CD4-positive, alpha-beta T cell treated with Interleukin-17A for 1 hour (primary cell): Measurements from ENCODE around the gene PPP1R15B.
"Not testable (repeated sequence)": the region's sequence is repeated elsewhere in the genome, so short reads cannot be mapped to it uniquely, and the experiment has no call there.

ENCODE experiments used
- DNase-seq: peaks from one replicate; pipeline ENCODE4 v3.0.0-alpha.2; 2020

Gene PPP1R15B

GRCh38 chr1:204443260-204443619 is 31.6 kb upstream of the PPP1R15B start:
- no peak for DNase-seq

DNA sequence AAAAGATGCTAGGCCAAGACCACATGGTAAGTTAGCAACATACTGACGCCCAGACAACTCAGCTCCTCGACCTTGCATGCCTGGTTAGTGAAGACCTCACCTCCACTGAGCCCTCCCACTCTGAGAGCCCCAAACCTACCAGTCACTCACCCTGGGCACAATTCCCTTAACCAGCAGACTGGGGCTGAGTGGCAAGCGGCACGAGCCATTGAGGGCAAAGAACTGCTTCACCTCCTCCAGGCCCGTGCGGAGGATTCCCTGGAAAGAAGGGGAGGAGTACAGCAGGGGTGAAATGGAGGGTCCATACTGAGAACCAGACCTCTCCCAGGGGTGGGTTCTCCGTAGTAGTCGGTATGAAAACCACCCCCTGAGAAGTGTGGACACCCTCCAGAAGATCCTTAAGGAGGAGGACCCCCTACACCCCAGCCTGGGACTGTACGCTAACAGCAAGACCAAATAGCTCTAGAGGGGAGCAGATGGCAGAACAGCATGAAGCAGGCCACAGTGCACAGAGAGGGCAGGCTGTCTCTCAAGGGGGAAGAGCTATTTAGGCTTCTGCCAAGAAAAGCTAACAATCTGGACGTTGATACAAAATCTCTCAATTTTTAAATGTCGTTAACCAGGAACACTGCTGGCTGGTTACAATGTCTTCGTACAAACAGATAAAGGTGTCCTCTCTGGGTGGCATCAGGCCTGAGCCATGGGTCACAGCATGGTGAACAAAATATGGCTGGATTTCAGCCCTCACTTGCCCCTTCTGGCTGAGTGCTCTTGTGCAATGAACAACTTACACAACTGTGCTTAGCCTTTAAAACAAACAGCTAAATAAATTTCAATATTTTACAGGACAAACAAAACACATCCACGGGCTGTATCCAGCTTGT is 31.0 kb upstream of the PPP1R15B start:
- DNase-seq = no peak

DNA sequence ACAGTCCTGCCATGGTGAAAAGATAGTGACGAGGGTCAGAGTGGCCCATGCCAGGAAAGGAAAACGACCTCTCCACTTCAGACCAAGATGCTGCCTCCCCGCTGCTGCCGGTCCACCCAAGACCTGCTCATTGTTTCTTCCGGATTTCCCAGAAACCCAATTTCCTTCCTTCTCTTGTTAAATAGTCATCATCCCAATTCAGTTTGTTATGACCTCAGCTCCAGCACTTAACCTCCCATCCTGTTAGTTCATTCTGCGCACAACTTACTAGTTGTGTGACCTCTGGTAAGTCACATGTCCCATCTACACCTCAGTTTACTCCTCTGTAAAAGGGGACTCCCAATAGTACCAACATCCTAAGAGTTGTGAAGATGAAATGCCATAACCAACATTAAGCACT is 29.9 kb upstream of the PPP1R15B start:
- no peak for DNase-seq

DNA sequence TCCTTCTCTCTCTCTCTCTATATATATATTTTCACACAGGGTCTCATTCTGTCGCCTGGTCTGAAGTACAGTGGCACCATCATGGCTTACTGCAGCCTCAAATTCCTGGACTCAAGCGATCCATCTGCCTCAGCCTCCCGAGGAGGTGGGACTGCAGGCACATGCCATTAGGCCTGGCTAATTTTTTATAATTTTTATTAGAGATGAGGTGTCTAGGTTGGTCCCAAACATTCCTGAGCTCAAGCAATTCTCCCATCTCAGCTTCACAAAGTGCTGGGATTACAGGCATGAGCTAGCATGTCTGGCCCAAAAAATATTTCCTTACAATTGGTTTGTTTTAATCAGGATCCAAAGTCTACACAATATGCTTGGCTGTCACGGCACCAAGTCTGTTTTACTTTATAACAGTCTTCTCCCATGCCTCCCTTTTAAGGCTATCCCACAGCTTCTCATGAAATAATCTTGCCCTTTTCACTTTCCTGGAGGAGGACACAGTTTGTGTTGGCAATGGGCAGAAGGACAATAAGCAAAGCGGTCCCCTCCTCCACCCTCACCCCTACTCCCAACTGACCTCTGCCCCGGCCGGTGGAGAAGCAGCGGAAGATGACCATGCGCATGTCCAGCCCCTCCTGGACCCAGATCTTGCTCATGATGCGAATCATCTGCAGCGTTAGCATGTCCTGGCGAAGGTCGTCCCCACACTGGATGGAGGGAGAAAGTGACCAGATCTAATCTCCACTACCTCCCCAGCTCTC is 28.2 kb upstream of the PPP1R15B start:
- no peak for DNase-seq

GRCh38 chr1:204438628-204439027 is 27.0 kb upstream of the PPP1R15B start:
- DNase-seq = no peak

- DNase-seq = no peak
Measured at GRCh38 chr1:204437796-204438570, 26.4 kb upstream of the PPP1R15B start.

DNA sequence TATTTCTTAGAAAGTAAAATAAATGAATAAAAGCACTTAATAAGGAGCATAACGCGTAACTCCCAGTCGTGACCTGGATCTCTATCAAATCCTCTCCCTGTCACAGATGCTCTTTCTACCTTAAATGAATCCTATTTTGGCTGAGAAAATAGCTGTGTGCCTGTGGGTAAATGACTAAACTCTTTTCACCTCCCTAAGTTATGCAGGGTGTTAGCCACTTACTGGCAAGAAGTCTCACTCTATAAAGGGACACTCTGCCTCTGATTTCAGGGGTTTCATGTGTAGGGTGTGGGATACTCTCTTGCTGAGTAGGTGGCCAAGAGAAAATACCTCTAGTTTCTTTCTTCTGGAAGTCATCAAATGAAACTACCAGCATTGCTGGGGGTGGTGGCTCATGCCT is 24.3 kb upstream of the PPP1R15B start:
- DNase-seq = no peak

GRCh38 chr1:204435381-204435831 is 23.8 kb upstream of the PPP1R15B start:
- no peak for DNase-seq

GRCh38 chr1:204434116-204434755 is 22.6 kb upstream of the PPP1R15B start:
- no peak for DNase-seq

DNA sequence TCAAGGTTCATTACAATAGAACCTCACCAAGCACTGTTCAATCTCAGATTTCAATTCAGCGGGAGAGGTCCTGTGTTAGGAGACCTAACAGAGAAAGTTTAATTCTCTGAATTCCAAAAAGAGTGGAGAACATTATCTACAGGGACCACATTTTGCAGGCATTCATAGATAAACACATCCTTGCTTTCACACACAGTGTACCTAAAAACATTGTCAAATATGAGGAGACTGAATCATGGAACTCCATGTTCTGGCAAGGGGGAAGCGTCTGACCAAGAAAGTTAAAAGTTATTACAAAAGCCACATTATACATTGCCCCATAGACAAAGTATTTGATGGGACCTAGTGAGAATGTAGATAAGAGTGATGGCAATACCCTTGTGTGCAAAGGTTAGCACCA is 21.1 kb upstream of the PPP1R15B start:
- no peak for DNase-seq

GRCh38 chr1:204431310-204432184 is 19.9 kb upstream of the PPP1R15B start:
- peak; percentile 80 for DNase-seq

DNA sequence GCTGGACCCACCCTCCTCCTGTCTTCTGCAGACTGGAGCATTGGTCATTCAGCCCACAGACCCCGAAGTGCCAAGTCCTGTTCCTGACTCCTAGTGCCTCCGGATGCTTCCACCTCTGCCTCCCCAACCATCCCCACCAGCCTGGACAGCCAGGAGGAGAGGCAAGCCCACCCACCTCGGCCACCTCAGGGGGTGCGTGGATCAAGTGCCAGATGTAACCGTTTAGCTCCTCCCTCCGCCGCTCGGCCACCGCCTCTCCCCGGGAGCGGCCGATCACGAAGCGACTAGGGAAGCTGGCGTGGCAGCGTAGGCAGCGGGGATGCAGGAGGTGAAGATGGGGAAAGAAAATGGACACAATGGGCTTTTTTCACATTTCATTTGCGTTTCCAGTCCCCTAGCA is 18.1 kb upstream of the PPP1R15B start:
- DNase-seq = no peak

GRCh38 chr1:204426971-204427701 is 15.5 kb upstream of the PPP1R15B start:
- no peak for DNase-seq

DNA sequence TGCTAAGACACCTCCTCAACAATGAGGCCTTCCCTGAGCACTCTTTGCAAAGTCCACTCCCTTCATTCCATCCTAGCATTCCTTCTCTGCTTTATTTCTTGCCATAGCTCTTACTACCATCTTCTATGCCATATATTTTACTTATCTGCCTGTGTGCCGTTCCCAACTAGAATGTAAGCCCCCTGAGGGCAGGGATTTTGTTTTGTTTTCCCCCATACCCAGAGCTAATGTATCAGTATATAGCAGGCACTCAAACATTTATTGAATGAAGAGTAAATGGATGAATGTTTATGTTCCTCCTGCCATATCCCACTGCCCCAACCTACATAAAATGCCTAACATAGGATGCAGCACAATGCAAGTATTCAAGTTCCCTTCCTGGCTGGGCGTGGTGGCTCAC is 14.9 kb upstream of the PPP1R15B start:
- DNase-seq = no peak

DNA sequence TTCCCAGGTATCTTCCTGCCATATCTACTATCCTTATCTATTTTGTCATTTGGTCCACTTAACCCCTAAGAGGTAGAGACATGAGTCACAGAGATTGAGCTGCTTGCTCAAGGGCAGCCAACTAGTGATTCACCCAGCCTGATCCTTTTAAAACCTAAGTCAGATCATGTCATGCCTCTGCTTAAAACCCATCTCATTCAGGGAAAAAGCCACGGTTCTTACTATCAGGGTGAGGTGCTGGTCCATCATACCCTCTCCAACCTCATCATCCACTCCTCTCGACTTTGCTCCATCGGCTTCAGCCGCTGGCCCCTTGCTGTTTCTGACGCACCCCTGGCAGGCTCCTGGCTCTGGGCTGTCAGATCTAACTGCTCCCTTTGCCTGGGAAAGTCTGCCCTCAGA is 14.4 kb upstream of the PPP1R15B start:
- no peak for DNase-seq

DNA sequence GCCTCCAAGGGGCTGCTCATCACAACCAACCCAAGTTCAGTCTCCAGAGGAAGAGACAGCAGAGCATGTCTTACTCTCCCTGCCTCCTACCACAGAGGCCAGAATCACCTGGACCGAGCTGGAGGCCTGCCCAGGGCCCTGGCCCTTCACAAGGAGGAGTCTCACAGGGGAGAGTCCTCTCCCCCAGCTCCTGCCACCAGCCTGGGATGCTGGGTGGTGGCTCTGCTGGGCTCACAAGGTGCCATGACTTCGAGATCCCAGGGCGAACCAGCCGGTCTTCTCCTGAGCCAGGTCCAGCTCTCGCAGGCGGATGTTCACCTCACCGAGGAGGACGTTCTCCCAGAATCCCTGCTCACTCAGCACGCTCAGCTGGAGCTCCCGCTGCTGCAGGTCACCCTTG is 13.0 kb upstream of the PPP1R15B start:
- no peak for DNase-seq

- not testable (repeated sequence) for DNase-seq
Measured at GRCh38 chr1:204422061-204422705, 10.6 kb upstream of the PPP1R15B start.

- DNase-seq = no peak
Measured at GRCh38 chr1:204421441-204421840, 9.8 kb upstream of the PPP1R15B start.

- no peak for DNase-seq
Measured at GRCh38 chr1:204420039-204421004, 8.7 kb upstream of the PPP1R15B start.
